ENCODE data around the gene ACTL8.

GRCh38 chr1:17728123-17728712, 26.9 kb upstream of the ACTL8 start:
- TF ChIP-seq, protein P1, sequence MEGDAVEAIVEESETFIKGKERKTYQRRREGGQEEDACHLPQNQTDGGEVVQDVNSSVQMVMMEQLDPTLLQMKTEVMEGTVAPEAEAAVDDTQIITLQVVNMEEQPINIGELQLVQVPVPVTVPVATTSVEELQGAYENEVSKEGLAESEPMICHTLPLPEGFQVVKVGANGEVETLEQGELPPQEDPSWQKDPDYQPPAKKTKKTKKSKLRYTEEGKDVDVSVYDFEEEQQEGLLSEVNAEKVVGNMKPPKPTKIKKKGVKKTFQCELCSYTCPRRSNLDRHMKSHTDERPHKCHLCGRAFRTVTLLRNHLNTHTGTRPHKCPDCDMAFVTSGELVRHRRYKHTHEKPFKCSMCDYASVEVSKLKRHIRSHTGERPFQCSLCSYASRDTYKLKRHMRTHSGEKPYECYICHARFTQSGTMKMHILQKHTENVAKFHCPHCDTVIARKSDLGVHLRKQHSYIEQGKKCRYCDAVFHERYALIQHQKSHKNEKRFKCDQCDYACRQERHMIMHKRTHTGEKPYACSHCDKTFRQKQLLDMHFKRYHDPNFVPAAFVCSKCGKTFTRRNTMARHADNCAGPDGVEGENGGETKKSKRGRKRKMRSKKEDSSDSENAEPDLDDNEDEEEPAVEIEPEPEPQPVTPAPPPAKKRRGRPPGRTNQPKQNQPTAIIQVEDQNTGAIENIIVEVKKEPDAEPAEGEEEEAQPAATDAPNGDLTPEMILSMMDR (optimal IDR thresholded peaks at IDR 0.05 in 1 of 3, IDR thresholded peaks at IDR 0.05 in 1 of 3, conservative IDR thresholded peaks at IDR 0.05 in 1 of 3; ENCODE audit: extremely low read depth in 1 of 3, insufficient read depth in 2 of 3, low read length in 3 of 3), result no peak
- TF ChIP-seq EZH2 (IDR thresholded peaks at IDR 0.05; ENCODE audit: low read length), result no peak

All from keratinocyte (primary cell).